Inflammatory macrophage (primary cell): Measurements from ENCODE around the gene TMEM270.

Experiments
- DNase-seq, 2 donors: peaks; one replicate each; pipeline ENCODE4 v3.0.0-alpha.2; 2020 to 2022

Gene TMEM270

GRCh38 chr7:73909051-73909941 lies 48.3 kb downstream of the TMEM270 start:
- peak; percentile 59 to 78 for DNase-seq

DNA sequence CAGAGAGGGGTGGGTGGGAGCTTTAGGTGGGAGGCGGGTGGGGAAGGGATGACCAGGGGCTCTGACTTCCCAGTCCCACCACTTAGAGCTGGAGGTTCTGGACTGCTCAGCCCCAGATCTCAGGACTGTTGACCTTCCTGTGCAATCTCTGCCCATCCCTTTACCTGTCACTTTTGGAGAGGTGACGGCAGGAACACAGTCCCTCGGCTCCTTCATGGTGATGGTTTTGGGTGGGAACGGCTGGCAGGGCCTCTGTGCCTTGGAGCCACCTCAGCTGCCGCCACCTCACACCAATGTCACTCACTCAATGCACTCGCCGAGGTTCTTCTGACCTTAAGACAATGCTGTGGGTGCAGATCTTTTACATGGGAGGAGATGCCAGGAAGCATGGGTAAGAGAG lies 49.0 kb downstream of the TMEM270 start:
- no peak for DNase-seq

GRCh38 chr7:73912223-73912622 lies 51.3 kb downstream of the TMEM270 start:
- no peak for DNase-seq
